ENCODE measurements around the gene OLIG3. TPM values are rescaled to one million over a fixed set of nuclear protein-coding genes. Genes with fewer than 3 reads are reported as not detected.

Gene OLIG3
- total and polyA plus RNA-seq, 8 donors = 0.07 to 0.13 TPM; not detected in 6

DNA sequence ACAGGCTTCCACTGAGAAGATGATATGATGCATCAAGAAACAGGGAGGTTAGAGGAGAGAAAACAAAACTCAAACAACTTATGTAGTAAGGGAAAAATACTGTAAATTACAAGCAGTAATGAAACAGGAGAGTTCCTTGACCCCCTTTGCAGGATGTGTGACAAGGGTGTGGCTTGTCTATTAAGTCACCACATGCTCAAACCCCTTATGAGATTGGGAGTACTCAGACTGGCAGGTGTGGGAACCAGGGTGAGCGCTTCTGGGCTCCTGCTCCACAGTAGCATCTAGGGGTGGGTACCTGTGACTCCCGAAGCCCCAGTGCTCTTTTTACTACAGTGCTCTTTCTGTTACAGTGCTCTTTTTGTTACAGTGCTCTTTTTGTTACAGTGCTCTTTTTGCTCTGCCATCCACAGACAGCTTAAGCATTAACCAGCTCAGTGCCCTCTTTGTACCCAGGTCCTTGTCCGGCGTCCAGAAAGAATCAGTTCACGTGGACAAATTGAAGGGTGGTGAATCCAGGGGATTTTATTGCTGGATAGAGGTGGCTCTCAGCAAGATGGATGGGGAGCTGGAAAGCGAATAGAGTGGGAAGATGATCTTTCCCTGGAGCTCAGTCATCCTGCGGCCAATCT lies 28.7 kb downstream of the OLIG3 start:
- intact Hi-C loops (cut with DNase I) = no loop called here

GRCh38 chr6:137452333-137452894 lies 41.8 kb downstream of the OLIG3 start:
- Histone ChIP-seq H3K4me1 (no peaks in the 10 kb centered on the region), H3K4me3 (no peak overlapping the region), H3K9me3 (no peaks in the 10 kb centered on the region), H3K27me3 (no peaks in the 10 kb centered on the region), H3K36me3 (no peaks in the 10 kb centered on the region), H3K27ac (no peak overlapping the region)
- TF ChIP-seq, protein P1, sequence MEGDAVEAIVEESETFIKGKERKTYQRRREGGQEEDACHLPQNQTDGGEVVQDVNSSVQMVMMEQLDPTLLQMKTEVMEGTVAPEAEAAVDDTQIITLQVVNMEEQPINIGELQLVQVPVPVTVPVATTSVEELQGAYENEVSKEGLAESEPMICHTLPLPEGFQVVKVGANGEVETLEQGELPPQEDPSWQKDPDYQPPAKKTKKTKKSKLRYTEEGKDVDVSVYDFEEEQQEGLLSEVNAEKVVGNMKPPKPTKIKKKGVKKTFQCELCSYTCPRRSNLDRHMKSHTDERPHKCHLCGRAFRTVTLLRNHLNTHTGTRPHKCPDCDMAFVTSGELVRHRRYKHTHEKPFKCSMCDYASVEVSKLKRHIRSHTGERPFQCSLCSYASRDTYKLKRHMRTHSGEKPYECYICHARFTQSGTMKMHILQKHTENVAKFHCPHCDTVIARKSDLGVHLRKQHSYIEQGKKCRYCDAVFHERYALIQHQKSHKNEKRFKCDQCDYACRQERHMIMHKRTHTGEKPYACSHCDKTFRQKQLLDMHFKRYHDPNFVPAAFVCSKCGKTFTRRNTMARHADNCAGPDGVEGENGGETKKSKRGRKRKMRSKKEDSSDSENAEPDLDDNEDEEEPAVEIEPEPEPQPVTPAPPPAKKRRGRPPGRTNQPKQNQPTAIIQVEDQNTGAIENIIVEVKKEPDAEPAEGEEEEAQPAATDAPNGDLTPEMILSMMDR (IDR thresholded peaks at IDR 0.05) = no peak
- intact Hi-C loops (cut with DNase I) = no loop called here
- no peak for FAIRE-seq
- no peak for ATAC-seq
- DNase-seq = no peak
- WGBS, 2 donors = 72 to 85% methylated on average over 7 of the region's 7 CpGs

More for the DNA sequence above, 28.7 kb downstream of the OLIG3 start:
- Histone ChIP-seq H3K4me3 (no peak overlapping the region), H3K27ac (no peak overlapping the region), H3K36me3 (no peaks in the 10 kb centered on the region), H3K4me1 (no peaks in the 10 kb centered on the region), H3K9me3 (no peaks in the 10 kb centered on the region), H3K27me3 (no peaks in the 10 kb centered on the region)
- DNase-seq (no peak), FAIRE-seq (no peak), ATAC-seq (no peak)
- TF ChIP-seq, protein P1 (IDR thresholded peaks at IDR 0.05) = no peak
- WGBS, 2 donors = 77 to 89% methylated on average over 7 of the region's 7 CpGs

DNA sequence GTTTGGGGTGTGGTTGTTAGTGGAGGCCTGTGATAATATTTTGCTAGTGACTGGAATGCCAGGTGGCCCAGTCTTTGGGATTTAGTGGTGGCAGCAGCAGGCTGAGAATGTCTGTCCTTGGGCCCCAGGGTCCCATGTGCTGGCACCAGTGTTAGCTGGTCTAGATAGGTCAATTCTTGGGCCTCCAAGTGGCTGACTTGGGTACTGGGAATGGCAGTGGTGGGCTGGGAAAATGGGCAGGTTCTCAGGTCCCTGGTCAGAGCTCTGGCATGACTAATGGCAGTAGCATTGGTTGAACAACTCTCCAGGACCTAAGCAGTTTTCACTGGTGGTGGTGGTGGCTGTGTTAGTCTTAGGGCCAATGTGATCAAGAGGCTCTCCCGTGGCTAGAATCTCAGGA lies 50.3 kb downstream of the OLIG3 start:
- FAIRE-seq (no peak), ATAC-seq (no peak), DNase-seq (no peak)
- H3K27ac ChIP-seq = no peak overlapping the region
- TF ChIP-seq, protein P1 (IDR thresholded peaks at IDR 0.05) = no peak
- H3K9me3 ChIP-seq = no peaks in the 10 kb centered on the region
- intact Hi-C loops (cut with DNase I) = no loop called here
- H3K4me3 ChIP-seq = no peak overlapping the region
- H3K36me3 ChIP-seq = no peaks in the 10 kb centered on the region
- WGBS, 2 donors = 50 to 91% methylated on average over 1 of the region's 1 CpG
- no peaks in the 10 kb centered on the region for H3K27me3 ChIP-seq
- H3K4me1 ChIP-seq = no peaks in the 10 kb centered on the region
